GM19328 (cell line): ENCODE data around the gene RAB43.
A peak's percentile ranks its signal among the peaks of the same experiment; 100 is the strongest.
"Not testable (repeated sequence)": the region's sequence is repeated elsewhere in the genome, so short reads cannot be mapped to it uniquely, and the experiment has no call there.

ENCODE experiments used
- ATAC-seq: cut with Tn5 transposase; IDR thresholded peaks from one replicate; pipeline ENCODE4 v1.9.1; 2021; ENCODE audit warnings: mild to moderate bottlenecking, moderate library complexity; ENCODE audit not compliant: unreplicated experiment

Gene RAB43

GRCh38 chr3:129122412-129123011, 908 bp upstream of the RAB43 start:
- ATAC-seq: no peak

- ATAC-seq: peak; percentile 32
These were observed 400 bp downstream of the RAB43 start for GRCh38 chr3:129121016-129121791.

GRCh38 chr3:129120254-129121004, 1.2 kb downstream of the RAB43 start:
- ATAC-seq: peak; percentile 41

GRCh38 chr3:129119365-129120100, 2.1 kb downstream of the RAB43 start:
- no peak for ATAC-seq

GRCh38 chr3:129118745-129119144, 2.9 kb downstream of the RAB43 start:
- no peak for ATAC-seq

GRCh38 chr3:129117134-129117533, 4.5 kb downstream of the RAB43 start:
- ATAC-seq: no peak

- ATAC-seq: no peak
These were observed 5.1 kb downstream of the RAB43 start for GRCh38 chr3:129116482-129116946.

- ATAC-seq: no peak
These were observed 7.1 kb downstream of the RAB43 start for GRCh38 chr3:129114455-129114854.

GRCh38 chr3:129112308-129113052, 9.1 kb downstream of the RAB43 start:
- no peak for ATAC-seq

- ATAC-seq: not testable (repeated sequence)
These were observed 10.4 kb downstream of the RAB43 start for GRCh38 chr3:129111076-129111780.

- ATAC-seq: no peak
These were observed 13.8 kb downstream of the RAB43 start for GRCh38 chr3:129107793-129108192.

- ATAC-seq: no peak
These were observed 14.6 kb downstream of the RAB43 start for GRCh38 chr3:129106866-129107565.

- no peak for ATAC-seq
These were observed 15.3 kb downstream of the RAB43 start for GRCh38 chr3:129106320-129106719.

GRCh38 chr3:129105862-129106261, 15.7 kb downstream of the RAB43 start:
- no peak for ATAC-seq

GRCh38 chr3:129104498-129105079, 17.0 kb downstream of the RAB43 start:
- ATAC-seq: no peak

- ATAC-seq: no peak
These were observed 17.6 kb downstream of the RAB43 start for GRCh38 chr3:129104051-129104450.

- no peak for ATAC-seq
These were observed 18.3 kb downstream of the RAB43 start for GRCh38 chr3:129103296-129103695.

- ATAC-seq: no peak
These were observed 20.1 kb downstream of the RAB43 start for GRCh38 chr3:129101370-129102138.
